DND-41 (cell line): ENCODE data around the gene ROPN1B.

Experiments
- ATAC-seq: fragments of 200-7000 bp; cut with Tn5 transposase; 3 replicates; pipeline ENCODE4 v1.9.1; 2021; ENCODE audit warnings: low read depth; ENCODE audit not compliant: insufficient read depth
- DNase-seq: peaks from one replicate; pipeline ENCODE4 v3.0.0-alpha.2; 2020
- H2AFZ ChIP-seq: 2 replicates; pipeline ENCODE4 v1.6.0; 2012; ENCODE audit warnings: low read depth, low read length
- H3K27ac ChIP-seq: 2 replicates; pipeline ENCODE4 v1.5.1; 2012; ENCODE audit warnings: low read length, inconsistent platforms
- H3K27me3 ChIP-seq: fragments of 200-600 bp; sonication (generic); 2 replicates; pipeline ENCODE4 v1.6.0; 2012; ENCODE audit warnings: low read length, mild to moderate bottlenecking, inconsistent platforms; ENCODE audit not compliant: insufficient read depth, poor library complexity
- H3K36me3 ChIP-seq: 2 replicates; pipeline ENCODE4 v1.5.1; 2012; ENCODE audit warnings: low read length, inconsistent platforms; ENCODE audit not compliant: insufficient read depth
- H3K4me1 ChIP-seq: 2 replicates; pipeline ENCODE4 v1.5.1; 2012; ENCODE audit warnings: mild to moderate bottlenecking, low read length; ENCODE audit not compliant: insufficient read depth
- H3K4me2 ChIP-seq: 2 replicates; pipeline ENCODE4 v1.6.0; 2012; ENCODE audit warnings: mild to moderate bottlenecking, moderate library complexity, low read length, inconsistent platforms; ENCODE audit not compliant: insufficient read depth
- H3K4me3 ChIP-seq, 2 experiments: fragments of 200-600 bp in 1 of 2; shearing (Covaris generic) in 1 of 2; 2 replicates each; pipeline ENCODE4 v1.5.1; 2012 to 2016; ENCODE audit warnings: inconsistent platforms in 2 of 2, low read length in 2 of 2, mild to moderate bottlenecking in 2 of 2, low read depth in 1 of 2, moderate library complexity in 1 of 2
- H3K79me2 ChIP-seq: 2 replicates; pipeline ENCODE4 v1.6.0; 2012; ENCODE audit warnings: low read length, inconsistent platforms; ENCODE audit not compliant: insufficient read depth
- H3K9ac ChIP-seq: 2 replicates; pipeline ENCODE4 v1.6.0; 2012; ENCODE audit warnings: low read depth, mild to moderate bottlenecking, inconsistent platforms, low read length, moderate library complexity
- H3K9me3 ChIP-seq: 2 replicates; pipeline ENCODE4 v1.5.1; 2012; ENCODE audit warnings: low read length, moderate library complexity, mild to moderate bottlenecking, inconsistent platforms; ENCODE audit not compliant: insufficient read depth, severe bottlenecking
- H4K20me1 ChIP-seq: 2 replicates; pipeline ENCODE4 v1.6.0; 2012; ENCODE audit warnings: low read length; ENCODE audit not compliant: insufficient read depth
- EZH2 ChIP-seq: IDR thresholded peaks from 3 replicates; pipeline ENCODE4 v1.6.1; 2012; ENCODE audit warnings: borderline replicate concordance, low read depth, mild to moderate bottlenecking, moderate library complexity, low read length, inconsistent platforms; ENCODE audit not compliant: severe bottlenecking
- TF ChIP-seq, protein P1 (sequence below): IDR thresholded peaks from 2 replicates; pipeline ENCODE4 v1.5.1; 2012; ENCODE audit warnings: borderline replicate concordance, low read length, moderate library complexity, mild to moderate bottlenecking; ENCODE audit not compliant: poor library complexity, severe bottlenecking; ENCODE audit errors: extremely low read depth

ROPN1B gene

GRCh38 chr3:126004692-126005091 lies 35.7 kb downstream of the ROPN1B start:
- no peak for DNase-seq
- Histone ChIP-seq H2AFZ (no peak overlapping the region), H3K9ac (no peak overlapping the region), H3K79me2 (no peaks in the 10 kb centered on the region), H3K4me2 (no peak overlapping the region), H3K36me3 (peaks cover 18% of the 10 kb centered on the region), H3K9me3 (no peaks in the 10 kb centered on the region), H3K27me3 (no peaks in the 10 kb centered on the region), H4K20me1 (no peaks in the 10 kb centered on the region), H3K4me3 (no peak overlapping the region), H3K4me1 (no peaks in the 10 kb centered on the region), H3K27ac (no peak overlapping the region)
- no peak for TF ChIP-seq EZH2
- TF ChIP-seq, protein P1, sequence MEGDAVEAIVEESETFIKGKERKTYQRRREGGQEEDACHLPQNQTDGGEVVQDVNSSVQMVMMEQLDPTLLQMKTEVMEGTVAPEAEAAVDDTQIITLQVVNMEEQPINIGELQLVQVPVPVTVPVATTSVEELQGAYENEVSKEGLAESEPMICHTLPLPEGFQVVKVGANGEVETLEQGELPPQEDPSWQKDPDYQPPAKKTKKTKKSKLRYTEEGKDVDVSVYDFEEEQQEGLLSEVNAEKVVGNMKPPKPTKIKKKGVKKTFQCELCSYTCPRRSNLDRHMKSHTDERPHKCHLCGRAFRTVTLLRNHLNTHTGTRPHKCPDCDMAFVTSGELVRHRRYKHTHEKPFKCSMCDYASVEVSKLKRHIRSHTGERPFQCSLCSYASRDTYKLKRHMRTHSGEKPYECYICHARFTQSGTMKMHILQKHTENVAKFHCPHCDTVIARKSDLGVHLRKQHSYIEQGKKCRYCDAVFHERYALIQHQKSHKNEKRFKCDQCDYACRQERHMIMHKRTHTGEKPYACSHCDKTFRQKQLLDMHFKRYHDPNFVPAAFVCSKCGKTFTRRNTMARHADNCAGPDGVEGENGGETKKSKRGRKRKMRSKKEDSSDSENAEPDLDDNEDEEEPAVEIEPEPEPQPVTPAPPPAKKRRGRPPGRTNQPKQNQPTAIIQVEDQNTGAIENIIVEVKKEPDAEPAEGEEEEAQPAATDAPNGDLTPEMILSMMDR, result no peak
- no peak for ATAC-seq

GRCh38 chr3:126005951-126006350 lies 37.0 kb downstream of the ROPN1B start:
- ATAC-seq (no peak), DNase-seq (no peak)
- TF ChIP-seq, protein P1, result no peak
- no peak for TF ChIP-seq EZH2
- H3K36me3 ChIP-seq, result peaks cover 18% of the 10 kb centered on the region
- H3K27me3 ChIP-seq, result no peaks in the 10 kb centered on the region
- no peaks in the 10 kb centered on the region for H4K20me1 ChIP-seq
- no peak overlapping the region for H3K27ac ChIP-seq
- H3K4me1 ChIP-seq, result no peaks in the 10 kb centered on the region
- no peak overlapping the region for H3K9ac ChIP-seq
- no peak overlapping the region for H2AFZ ChIP-seq
- H3K9me3 ChIP-seq, result no peaks in the 10 kb centered on the region
- H3K4me2 ChIP-seq, result no peak overlapping the region
- H3K4me3 ChIP-seq, result no peak overlapping the region
- no peaks in the 10 kb centered on the region for H3K79me2 ChIP-seq

- peaks cover 18% of the 10 kb centered on the region for H3K36me3 ChIP-seq
- ATAC-seq, result no peak
- no peak overlapping the region for H3K27ac ChIP-seq
Observed at GRCh38 chr3:126008219-126008618, 39.2 kb downstream of the ROPN1B start.

More at GRCh38 chr3:126008219-126008618, 39.2 kb downstream of the ROPN1B start:
- no peak overlapping the region for H3K4me3 ChIP-seq
- H3K79me2 ChIP-seq, result no peaks in the 10 kb centered on the region
- no peaks in the 10 kb centered on the region for H3K9me3 ChIP-seq
- no peaks in the 10 kb centered on the region for H4K20me1 ChIP-seq
- no peaks in the 10 kb centered on the region for H3K27me3 ChIP-seq
- no peak for TF ChIP-seq EZH2
- TF ChIP-seq, protein P1, result no peak
- no peak overlapping the region for H3K9ac ChIP-seq
- no peaks in the 10 kb centered on the region for H3K4me1 ChIP-seq
- no peak overlapping the region for H2AFZ ChIP-seq
- DNase-seq, result no peak
- H3K4me2 ChIP-seq, result no peak overlapping the region
